CD14-positive monocyte (primary cell): Measurements from ENCODE around the gene RPL36A. TPM values are rescaled to one million over a fixed set of nuclear protein-coding genes. Genes with fewer than 3 reads are reported as not detected.

Experiments
- DNase-seq, 3 donors: peaks; one replicate each; pipeline ENCODE4 v3.0.0-alpha.2; 2011 to 2022
- H2AFZ ChIP-seq: 2 replicates; pipeline ENCODE4 v1.6.0; 2012; ENCODE audit warnings: mild to moderate bottlenecking, low read depth, low read length, inconsistent platforms; ENCODE audit not compliant: insufficient read depth, poor library complexity, severe bottlenecking
- H3K27ac ChIP-seq, 2 donors: 1 replicate in 1 of 2; 2 replicates in 1 of 2; pipeline ENCODE4 v1.5.1; 2012 to 2013; ENCODE audit warnings: low read length in 2 of 2, control low read depth in 1 of 2, inconsistent platforms in 1 of 2, low read depth in 1 of 2, mild to moderate bottlenecking in 1 of 2
- H3K27me3 ChIP-seq, 2 donors: one replicate each; pipeline versions ENCODE4 v1.6.0 to v1.6.1; 2011 to 2013; ENCODE audit warnings: low read length in 2 of 2; ENCODE audit not compliant: control insufficient read depth in 2 of 2, insufficient read depth in 2 of 2
- H3K36me3 ChIP-seq, 2 donors: replicated peaks in 1 of 2; 1 replicate in 1 of 2; 2 replicates in 1 of 2; pipeline versions ENCODE4 v1.5.1 to v1.6.1; 2012 to 2013; ENCODE audit warnings: low read length in 2 of 2, control low read depth in 1 of 2, inconsistent platforms in 1 of 2, mild to moderate bottlenecking in 1 of 2; ENCODE audit not compliant: insufficient read depth in 2 of 2, control insufficient read depth in 1 of 2
- H3K4me1 ChIP-seq, 2 donors: 1 replicate in 1 of 2; 2 replicates in 1 of 2; pipeline versions ENCODE4 v1.5.1 to v1.6.1; 2012 to 2013; ENCODE audit warnings: low read length in 2 of 2, control low read depth in 1 of 2, inconsistent platforms in 1 of 2, mild to moderate bottlenecking in 1 of 2, moderate library complexity in 1 of 2; ENCODE audit not compliant: insufficient read depth in 2 of 2, control insufficient read depth in 1 of 2
- H3K4me2 ChIP-seq: replicated peaks from 2 replicates; pipeline ENCODE3; 2012; ENCODE audit warnings: low read length, moderate library complexity, mild to moderate bottlenecking; ENCODE audit not compliant: poor library complexity, severe bottlenecking; ENCODE audit errors: extremely low read depth
- H3K4me3 ChIP-seq, 3 experiments: fragments of 200-600 bp in 1 of 3; sonication (generic) in 1 of 3; replicated peaks in 1 of 3; 1 replicate in 2 of 3; 2 replicates in 1 of 3; pipeline ENCODE4 v1.5.1; 2011 to 2013; ENCODE audit warnings: low read length in 3 of 3, mild to moderate bottlenecking in 3 of 3, control low read depth in 2 of 3, low read depth in 2 of 3, inconsistent platforms in 1 of 3, moderate library complexity in 1 of 3
- H3K79me2 ChIP-seq: 2 replicates; pipeline ENCODE4 v1.6.0; 2012; ENCODE audit warnings: mild to moderate bottlenecking, control low read depth, inconsistent platforms, low read length, moderate library complexity; ENCODE audit not compliant: insufficient read depth
- H3K9ac ChIP-seq: 2 replicates; pipeline ENCODE4 v1.6.0; 2017; ENCODE audit warnings: low read length, mild to moderate bottlenecking; ENCODE audit not compliant: insufficient read depth, poor library complexity, severe bottlenecking
- H3K9me3 ChIP-seq, 2 donors: replicated peaks in 1 of 2; 1 replicate in 1 of 2; 2 replicates in 1 of 2; pipeline versions ENCODE4 v1.5.1 to v1.6.1; 2012 to 2013; ENCODE audit warnings: low read length in 2 of 2, control low read depth in 1 of 2; ENCODE audit not compliant: control insufficient read depth in 1 of 2, insufficient read depth in 1 of 2
- H4K20me1 ChIP-seq: 2 replicates; pipeline ENCODE4 v1.6.0; 2012; ENCODE audit warnings: mild to moderate bottlenecking, low read length, control low read depth, moderate library complexity; ENCODE audit not compliant: insufficient read depth
- H3K27ac Mint-ChIP-seq, 7 donors: one replicate each; pipeline ENCODE4 v1.8.0; 2020; ENCODE audit warnings: mild to moderate bottlenecking in 7 of 7, mixed read lengths in 7 of 7, moderate library complexity in 6 of 7, inconsistent platforms in 2 of 7
- H3K27me3 Mint-ChIP-seq, 3 donors: one replicate each; pipeline ENCODE4 v1.8.0; 2021 to 2022; ENCODE audit warnings: low read depth in 3 of 3, mild to moderate bottlenecking in 3 of 3, mixed read lengths in 3 of 3, moderate library complexity in 3 of 3, inconsistent platforms in 1 of 3
- H3K36me3 Mint-ChIP-seq, 2 donors: one replicate each; pipeline ENCODE4 v1.8.0; 2020; ENCODE audit warnings: mixed read lengths in 2 of 2, inconsistent platforms in 1 of 2, mild to moderate bottlenecking in 1 of 2
- H3K4me1 Mint-ChIP-seq: one replicate; pipeline ENCODE4 v1.8.0; 2020; ENCODE audit warnings: mild to moderate bottlenecking, mixed read lengths
- H3K4me3 Mint-ChIP-seq, 2 donors: one replicate each; pipeline ENCODE4 v1.8.0; 2020; ENCODE audit warnings: mild to moderate bottlenecking in 2 of 2, mixed read lengths in 2 of 2, moderate library complexity in 1 of 2
- H3K9me3 Mint-ChIP-seq, 7 donors: one replicate each; pipeline ENCODE4 v1.8.0; 2020 to 2022; ENCODE audit warnings: mixed read lengths in 7 of 7, mild to moderate bottlenecking in 6 of 7, moderate library complexity in 6 of 7, inconsistent platforms in 2 of 7
- WGBS: methylation state at CpG from one replicate; pipeline ENCODE4 v1.1.5; 2013; ENCODE audit warnings: missing lambda C conversion rate; ENCODE audit not compliant: insufficient coverage; 5-methylcytosine and 5-hydroxymethylcytosine counted together
- intact Hi-C, 2 donors: fragments of 100-400 bp; cut with micrococcal nuclease; formaldehyde crosslinking; loops; one replicate each; pipeline versions ENCODE4 v1.15.0 to v1.15.1; 2023
- polyA plus RNA-seq, 3 donors: library from polyadenylated mRNA; depleted of rRNA in 1 of 3; unstranded in 2 of 3; stranded (reverse) in 1 of 3; fragments of 300-500 nt in 2 of 3; fragments of >200 nt in 1 of 3; fragmentation: Illumina TruSeq in 2 of 3; gene quantifications; 1 replicate in 2 of 3; 2 replicates in 1 of 3; pipeline ENCODE4 v1.2.3, GENCODE V29; 2012 to 2021
- TF ChIP-seq, protein P1 (sequence below): fragments of 200-600 bp; IDR thresholded peaks from one replicate; pipeline ENCODE4 v1.8.0; 2022; ENCODE audit warnings: antibody characterized with exemption, mild to moderate bottlenecking

Gene RPL36A
- polyA plus RNA-seq, 3 donors = 833 to 2,390 (median 875) TPM

DNA sequence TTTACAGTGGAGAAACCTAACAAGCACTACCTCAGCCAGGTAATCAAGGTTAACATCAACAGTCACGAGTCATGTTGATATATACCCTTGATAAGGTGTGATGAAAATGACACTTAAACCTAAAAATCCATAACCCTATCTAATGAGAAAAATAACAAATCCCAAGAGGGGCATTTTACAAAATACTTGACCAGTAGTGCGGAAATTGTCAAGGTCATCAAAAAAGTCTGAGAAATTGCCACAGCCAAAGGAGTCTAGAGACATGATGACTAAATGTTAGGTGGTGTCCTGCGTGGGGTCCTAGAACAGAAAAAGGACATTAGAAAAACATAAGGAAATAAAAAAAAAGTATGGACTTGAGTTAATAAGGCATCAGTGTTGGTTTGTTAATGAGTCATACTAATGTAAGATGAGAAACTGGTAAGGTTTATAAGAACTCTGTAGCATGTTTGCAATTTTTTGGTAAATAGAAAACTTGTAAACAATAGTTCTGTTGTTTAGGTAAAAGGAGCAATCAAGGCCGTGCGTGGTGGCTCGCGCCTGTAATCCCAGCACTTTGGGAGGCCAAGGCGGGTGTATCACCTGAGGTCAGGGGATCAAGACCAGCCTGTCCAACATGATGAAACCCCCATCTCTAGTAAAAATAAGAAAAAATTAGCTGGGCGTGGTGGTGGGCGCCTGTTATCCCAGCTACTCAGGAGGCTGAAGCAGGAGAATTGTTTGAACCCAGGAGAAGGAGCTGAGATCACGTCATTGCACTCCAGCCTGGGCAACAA is 2.9 kb downstream of the RPL36A start:
- H3K4me3 ChIP-seq = no peak overlapping the region
- peaks cover 3% of the 10 kb centered on the region for H4K20me1 ChIP-seq
- TF ChIP-seq, protein P1, sequence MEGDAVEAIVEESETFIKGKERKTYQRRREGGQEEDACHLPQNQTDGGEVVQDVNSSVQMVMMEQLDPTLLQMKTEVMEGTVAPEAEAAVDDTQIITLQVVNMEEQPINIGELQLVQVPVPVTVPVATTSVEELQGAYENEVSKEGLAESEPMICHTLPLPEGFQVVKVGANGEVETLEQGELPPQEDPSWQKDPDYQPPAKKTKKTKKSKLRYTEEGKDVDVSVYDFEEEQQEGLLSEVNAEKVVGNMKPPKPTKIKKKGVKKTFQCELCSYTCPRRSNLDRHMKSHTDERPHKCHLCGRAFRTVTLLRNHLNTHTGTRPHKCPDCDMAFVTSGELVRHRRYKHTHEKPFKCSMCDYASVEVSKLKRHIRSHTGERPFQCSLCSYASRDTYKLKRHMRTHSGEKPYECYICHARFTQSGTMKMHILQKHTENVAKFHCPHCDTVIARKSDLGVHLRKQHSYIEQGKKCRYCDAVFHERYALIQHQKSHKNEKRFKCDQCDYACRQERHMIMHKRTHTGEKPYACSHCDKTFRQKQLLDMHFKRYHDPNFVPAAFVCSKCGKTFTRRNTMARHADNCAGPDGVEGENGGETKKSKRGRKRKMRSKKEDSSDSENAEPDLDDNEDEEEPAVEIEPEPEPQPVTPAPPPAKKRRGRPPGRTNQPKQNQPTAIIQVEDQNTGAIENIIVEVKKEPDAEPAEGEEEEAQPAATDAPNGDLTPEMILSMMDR = no peak
- no peak overlapping the region for H3K4me3 Mint-ChIP-seq
- H3K36me3 ChIP-seq = peaks cover 11 to 36% of the 10 kb centered on the region in 2 donors
- no peak overlapping the region for H3K27ac ChIP-seq
- H3K4me1 Mint-ChIP-seq = peaks cover 26% of the 10 kb centered on the region
- H3K27me3 ChIP-seq = no peaks in the 10 kb centered on the region
- H3K9me3 ChIP-seq = no peaks in the 10 kb centered on the region
- peaks cover 0 to 3% (median 0%) of the 10 kb centered on the region in 3 donors for H3K27me3 Mint-ChIP-seq
- no peak overlapping the region for H2AFZ ChIP-seq
- peak overlapping the region in 3 of 7 donors; percentile 31 to 67 (median 41) for H3K27ac Mint-ChIP-seq
- H3K9me3 Mint-ChIP-seq = peaks cover 0 to 12% (median 0%) of the 10 kb centered on the region in 7 donors
- peaks cover 19 to 40% of the 10 kb centered on the region in 2 donors for H3K36me3 Mint-ChIP-seq
- no peak for DNase-seq
- intact Hi-C loops = loop anchor here in 1 of 2 donors (2.0 kb wide), 1 partner anchor 13 kb away; the partner anchor contains the start of gene GLA
- WGBS = 83% methylated on average over 1 of the region's 11 CpGs
- H3K4me2 ChIP-seq = no peak overlapping the region
- no peak overlapping the region for H3K9ac ChIP-seq
- peaks cover 34% of the 10 kb centered on the region for H3K79me2 ChIP-seq
- H3K4me1 ChIP-seq = peaks cover 23 to 40% of the 10 kb centered on the region in 2 donors

DNA sequence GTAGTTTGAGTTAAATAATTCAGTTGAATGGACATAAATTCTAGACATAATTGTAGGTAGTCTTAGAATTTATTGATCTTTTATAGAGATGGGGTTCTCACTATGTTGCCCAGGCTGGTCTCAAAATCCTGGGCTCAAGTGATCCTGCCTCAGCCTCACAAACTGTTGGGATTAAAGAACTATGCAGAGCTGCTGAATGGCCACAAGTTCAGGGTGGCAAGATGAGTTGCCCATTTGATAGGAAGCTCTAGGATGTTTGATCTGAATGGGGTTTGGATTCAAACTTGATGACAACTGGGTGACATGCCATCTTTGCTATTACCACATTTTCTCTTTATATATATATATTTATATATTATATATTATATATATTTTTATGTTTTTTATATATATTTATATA is 3.6 kb downstream of the RPL36A start:
- H3K4me1 Mint-ChIP-seq = peaks cover 26% of the 10 kb centered on the region
- intact Hi-C loops = no loop called here
- Histone ChIP-seq H3K36me3 (peaks cover 11 to 37% of the 10 kb centered on the region in 2 donors), H3K4me1 (peaks cover 23 to 40% of the 10 kb centered on the region in 2 donors), H3K79me2 (peaks cover 34% of the 10 kb centered on the region), H3K9ac (no peak overlapping the region), H3K27ac (no peak overlapping the region), H3K9me3 (no peaks in the 10 kb centered on the region), H3K27me3 (no peaks in the 10 kb centered on the region), H2AFZ (no peak overlapping the region), H3K4me2 (no peak overlapping the region), H3K4me3 (no peak overlapping the region), H4K20me1 (peaks cover 3% of the 10 kb centered on the region)
- peaks cover 0 to 12% (median 0%) of the 10 kb centered on the region in 7 donors for H3K9me3 Mint-ChIP-seq
- no peak overlapping the region for H3K27ac Mint-ChIP-seq
- H3K36me3 Mint-ChIP-seq = peaks cover 19 to 40% of the 10 kb centered on the region in 2 donors
- TF ChIP-seq, protein P1 = no peak
- no peak overlapping the region for H3K4me3 Mint-ChIP-seq
- peaks cover 0 to 4% (median 0%) of the 10 kb centered on the region in 3 donors for H3K27me3 Mint-ChIP-seq
- DNase-seq = no peak
